Measurements from ENCODE around the gene KIAA1958. TPM values are rescaled to one million over a fixed set of nuclear protein-coding genes. Genes with fewer than 3 reads are reported as not detected.
A peak's percentile ranks its signal among the peaks of the same experiment; 100 is the strongest.

The KIAA1958 gene
- polyA plus RNA-seq, 1 of the 3 experiments (the other 2 are of a cell fraction) = 1.6 TPM

GRCh38 chr9:112569186-112569585 lies 82.6 kb downstream of the KIAA1958 start (continued):
- peak; percentile 70 for TF ChIP-seq PBX3 (IDR thresholded peaks at IDR 0.05)

DNA sequence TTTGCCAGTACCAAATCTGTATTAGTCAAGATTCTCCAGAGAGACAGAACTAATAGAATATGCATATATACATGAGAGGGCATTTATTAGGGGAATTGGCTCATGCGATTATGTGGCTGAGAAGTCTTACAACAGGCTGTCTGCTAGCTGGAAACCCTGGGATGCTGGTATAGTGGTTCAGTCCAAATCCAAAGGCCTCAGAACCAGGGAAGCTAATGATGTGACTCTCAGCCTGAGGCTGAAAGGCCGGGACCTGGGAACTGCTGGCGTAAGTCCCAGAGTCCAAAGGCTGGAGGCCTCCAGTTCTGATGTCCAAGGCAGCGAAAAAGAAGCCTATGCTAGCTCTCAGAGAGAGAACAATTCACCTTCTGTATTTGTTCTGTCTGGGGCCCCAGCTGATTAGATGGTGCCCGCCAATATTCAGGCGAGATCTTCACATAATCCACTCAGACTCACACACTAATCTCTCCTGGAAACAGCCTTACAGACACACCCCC lies 84.1 kb downstream of the KIAA1958 start:
- WGBS (ENCODE audit: low lambda C conversion rate) = 82% methylated on average over 6 of the region's 6 CpGs
- peaks cover 26% of the 10 kb centered on the region for H3F3A ChIP-seq (replicated peaks; ENCODE audit: insufficient read depth)
- H3K27me3 ChIP-seq (ENCODE audit: insufficient read depth) = no peaks in the 10 kb centered on the region
- ChIA-PET POLR2A (no interaction called here), CTCF (interaction anchor here (0.7 to 1.2 kb wide), 2 partner anchors 9 to 10 kb away, joined by 3 to 4 read pairs; no protein-coding TSS in a partner anchor)
- DNase-seq = no peak
- TF ChIP-seq, protein P1, sequence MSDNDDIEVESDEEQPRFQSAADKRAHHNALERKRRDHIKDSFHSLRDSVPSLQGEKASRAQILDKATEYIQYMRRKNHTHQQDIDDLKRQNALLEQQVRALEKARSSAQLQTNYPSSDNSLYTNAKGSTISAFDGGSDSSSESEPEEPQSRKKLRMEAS (IDR thresholded peaks at IDR 0.05; ENCODE audit: low read depth) = no peak
- TF ChIP-seq JUND (IDR thresholded peaks at IDR 0.05) = no peak
- no peak for TF ChIP-seq RXRA (IDR thresholded peaks at IDR 0.05; ENCODE audit: borderline replicate concordance, low read depth)
- TF ChIP-seq EP300 (IDR thresholded peaks at IDR 0.05; ENCODE audit: borderline replicate concordance in 1 of 2, low read depth in 1 of 2, low read length in 1 of 2) = no peak
- no peak for TF ChIP-seq MXI1 (IDR thresholded peaks at IDR 0.05; ENCODE audit: low read depth, low read length)
- no peak for TF ChIP-seq SMC3 (IDR thresholded peaks at IDR 0.05; ENCODE audit: low read depth, low read length)
- TF ChIP-seq TAF1 (IDR thresholded peaks at IDR 0.05; ENCODE audit: borderline replicate concordance, low read depth, low read length) = no peak
- TF ChIP-seq USF2 (IDR thresholded peaks at IDR 0.05; ENCODE audit: borderline replicate concordance, low read depth, low read length) = no peak
- TF ChIP-seq NFIC (IDR thresholded peaks at IDR 0.05; ENCODE audit: borderline replicate concordance) = no peak
- no peak for TF ChIP-seq NRF1 (IDR thresholded peaks at IDR 0.05; ENCODE audit: low read depth, low read length)
- TF ChIP-seq TCF12 (IDR thresholded peaks at IDR 0.05) = no peak
- no peak for TF ChIP-seq USF1 (IDR thresholded peaks at IDR 0.05; ENCODE audit: borderline replicate concordance, low read depth)
- TF ChIP-seq RCOR1 (IDR thresholded peaks at IDR 0.05; ENCODE audit: low read length) = no peak
- TF ChIP-seq FOXJ3 (CRISPR knock-in tag; IDR thresholded peaks at IDR 0.05) = no peak
- TF ChIP-seq POLR2AphosphoS5 (IDR thresholded peaks at IDR 0.05; ENCODE audit: low read depth, low read length) = no peak
- TF ChIP-seq PBX3 (IDR thresholded peaks at IDR 0.05) = no peak
- TF ChIP-seq ELF1 (IDR thresholded peaks at IDR 0.05) = no peak
- TF ChIP-seq RFX5 (IDR thresholded peaks at IDR 0.05; ENCODE audit: low read length) = no peak
- no peaks in the 10 kb centered on the region; the same call in 1 of the 2 replicates for H3K79me2 ChIP-seq (ENCODE audit: insufficient read depth)
- no peaks in the 10 kb centered on the region for H4K20me1 ChIP-seq (ENCODE audit: insufficient read depth)
- no peak overlapping the region for H3K9ac ChIP-seq
- H3K36me3 ChIP-seq (replicated peaks in 1 of 2; ENCODE audit: control insufficient read depth in 1 of 2, insufficient read depth in 2 of 2, low read length in 1 of 2) = peaks cover 0 to 16% of the 10 kb centered on the region in 2 experiments
- no peaks in the 10 kb centered on the region for H3K9me2 ChIP-seq
- H3K4me3 ChIP-seq (ENCODE audit: low read depth in 2 of 2, low read length in 1 of 2) = no peak overlapping the region
- H3K27ac ChIP-seq (ENCODE audit: low read depth in 2 of 2, low read length in 1 of 2) = no peak overlapping the region
- H3K4me1 ChIP-seq (ENCODE audit: control insufficient read depth in 1 of 2, insufficient read depth in 2 of 2, low read depth in 1 of 2, low read length in 1 of 2) = peaks cover 19 to 23% of the 10 kb centered on the region in 2 experiments; a peak in 3 of 4 replicates
- H3K9me3 ChIP-seq = no peaks in the 10 kb centered on the region
- no peak overlapping the region for H2AFZ ChIP-seq (ENCODE audit: low read depth)
- no peak overlapping the region for H3K4me2 ChIP-seq
